IPS DF 6.9 (cell line): ENCODE data around the gene NAALADL1.
"Not testable (repeated sequence)": the region's sequence is repeated elsewhere in the genome, so short reads cannot be mapped to it uniquely, and the experiment has no call there.

Source experiments
- DNase-seq: peaks from one replicate; pipeline ENCODE4 v3.0.0-alpha.2; 2013; ENCODE audit warnings: low read depth, low spot score
- H3K27ac ChIP-seq: one replicate; pipeline ENCODE4 v1.5.1; 2013; ENCODE audit warnings: low read length, control low read depth
- H3K27me3 ChIP-seq: 2 replicates; pipeline ENCODE4 v1.6.1; 2013; ENCODE audit warnings: mild to moderate bottlenecking, low read length; ENCODE audit not compliant: control insufficient read depth, insufficient read depth
- H3K36me3 ChIP-seq: 2 replicates; pipeline ENCODE4 v1.6.1; 2013; ENCODE audit warnings: low read length; ENCODE audit not compliant: control insufficient read depth, insufficient read depth
- H3K4me1 ChIP-seq: 2 replicates; pipeline ENCODE4 v1.6.1; 2013; ENCODE audit warnings: low read length; ENCODE audit not compliant: control insufficient read depth, insufficient read depth
- H3K4me3 ChIP-seq: 2 replicates; pipeline ENCODE4 v1.5.1; 2013; ENCODE audit warnings: mild to moderate bottlenecking, low read length
- H3K9me3 ChIP-seq: 2 replicates; pipeline ENCODE4 v1.6.1; 2013; ENCODE audit warnings: low read length, inconsistent platforms; ENCODE audit not compliant: control insufficient read depth, insufficient read depth
- WGBS: extraction: QIAGEN DNeasy Blood & Tissue Kit; methylation state at CpG from one replicate; pipeline ENCODE4 v1.1.7; 2013; ENCODE audit warnings: mixed read lengths, missing lambda C conversion rate; ENCODE audit not compliant: insufficient read length, insufficient coverage; 5-methylcytosine and 5-hydroxymethylcytosine counted together

NAALADL1 gene

GRCh38 chr11:65032216-65032615 lies 26.1 kb downstream of the NAALADL1 start:
- no peak for DNase-seq
- Histone ChIP-seq H3K27me3 (no peaks in the 10 kb centered on the region), H3K27ac (no peak overlapping the region), H3K9me3 (no peaks in the 10 kb centered on the region), H3K4me1 (no peaks in the 10 kb centered on the region), H3K36me3 (peaks cover 2% of the 10 kb centered on the region; the same call in 1 of the 2 replicates), H3K4me3 (no peak overlapping the region)
- no CpG with 5 or more reads among the region's 13 CpGs for WGBS

- Histone ChIP-seq H3K4me1 (no peaks in the 10 kb centered on the region), H3K27me3 (no peaks in the 10 kb centered on the region), H3K4me3 (peak within 1 kb of the TSS; percentile 93; the same call in 1 of the 2 replicates), H3K36me3 (no peaks in the 10 kb centered on the region), H3K9me3 (no peaks in the 10 kb centered on the region), H3K27ac (no peak within 1 kb of the TSS)
- WGBS: no CpG with 5 or more reads among the region's 51 CpGs
- peak; percentile 84 for DNase-seq
These were observed 30.9 kb downstream of the NAALADL1 start, which contains the start of gene SNX15 for GRCh38 chr11:65027213-65028067. SNX15 (plus strand) TSS chr11:65027439; CDS start chr11:65027538, 99 bp downstream.

- Histone ChIP-seq H3K36me3 (no peaks in the 10 kb centered on the region), H3K27me3 (no peaks in the 10 kb centered on the region), H3K4me1 (no peaks in the 10 kb centered on the region), H3K9me3 (no peaks in the 10 kb centered on the region), H3K4me3 (peak overlapping the region; percentile 93; the same call in 1 of the 2 replicates), H3K27ac (no peak overlapping the region)
- no peak for DNase-seq
- WGBS: no CpG with 5 or more reads among the region's 10 CpGs
These were observed 31.5 kb downstream of the NAALADL1 start for GRCh38 chr11:65026810-65027209.

- no CpG with 5 or more reads among the region's 8 CpGs for WGBS
- not testable (repeated sequence) for H3K9me3 ChIP-seq, H3K36me3 ChIP-seq, H3K4me1 ChIP-seq, H3K4me3 ChIP-seq, H3K27ac ChIP-seq, H3K27me3 ChIP-seq, DNase-seq
These were observed 34.9 kb downstream of the NAALADL1 start for GRCh38 chr11:65023502-65023901.

DNA sequence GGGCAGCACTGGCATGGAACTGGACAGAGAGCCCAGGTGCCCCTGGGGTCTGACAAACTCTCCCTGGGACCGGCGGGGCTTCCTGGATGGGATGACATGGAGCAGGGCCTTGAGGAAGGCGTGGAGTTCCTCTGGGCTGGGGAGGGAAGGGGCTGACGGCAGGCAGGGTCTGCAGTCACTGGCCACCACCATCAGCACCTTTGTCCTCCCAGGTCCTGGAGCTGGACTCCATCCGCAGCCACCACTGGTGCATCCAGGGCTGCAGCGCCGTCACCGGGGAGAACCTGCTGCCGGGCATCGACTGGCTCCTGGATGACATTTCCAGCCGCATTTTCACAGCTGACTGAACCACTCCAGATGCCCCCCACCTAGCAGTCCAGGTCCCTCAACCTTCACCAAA lies 36.8 kb downstream of the NAALADL1 start:
- WGBS: no CpG with 5 or more reads among the region's 11 CpGs
- Histone ChIP-seq H3K9me3 (no peaks in the 10 kb centered on the region), H3K4me3 (no peak overlapping the region), H3K27ac (no peak overlapping the region), H3K36me3 (peaks cover 12% of the 10 kb centered on the region), H3K4me1 (no peaks in the 10 kb centered on the region), H3K27me3 (no peaks in the 10 kb centered on the region)
- no peak for DNase-seq

DNA sequence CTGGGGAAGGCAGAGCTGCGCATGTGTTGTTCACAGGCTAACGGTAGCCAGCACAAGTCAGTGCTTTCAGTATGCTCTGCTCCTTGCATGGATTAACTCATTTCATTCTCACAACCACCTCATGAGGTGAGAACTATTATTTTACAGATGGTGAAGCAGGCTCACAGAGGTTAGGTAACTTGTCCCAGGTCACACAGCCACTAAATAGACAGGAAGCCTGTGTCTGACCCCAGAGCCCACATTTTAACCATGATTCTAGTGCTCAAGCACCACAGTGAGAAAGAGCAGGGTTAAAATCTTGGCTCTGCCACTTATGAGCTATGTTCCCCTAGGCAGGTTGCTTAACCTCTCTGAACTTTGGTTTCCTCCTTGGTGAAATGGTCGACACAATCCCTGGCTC lies 37.4 kb downstream of the NAALADL1 start:
- Histone ChIP-seq H3K4me1 (no peaks in the 10 kb centered on the region), H3K27me3 (no peaks in the 10 kb centered on the region), H3K4me3 (no peak overlapping the region), H3K36me3 (peaks cover 12% of the 10 kb centered on the region), H3K27ac (no peak overlapping the region), H3K9me3 (no peaks in the 10 kb centered on the region)
- DNase-seq: no peak
- WGBS: no CpG with 5 or more reads among the region's 3 CpGs

- Histone ChIP-seq H3K4me3 (no peak overlapping the region), H3K36me3 (peaks cover 12% of the 10 kb centered on the region)
- WGBS: no CpG with 5 or more reads among the region's 7 CpGs
These were observed 38.5 kb downstream of the NAALADL1 start for GRCh38 chr11:65019824-65020223.

DNA sequence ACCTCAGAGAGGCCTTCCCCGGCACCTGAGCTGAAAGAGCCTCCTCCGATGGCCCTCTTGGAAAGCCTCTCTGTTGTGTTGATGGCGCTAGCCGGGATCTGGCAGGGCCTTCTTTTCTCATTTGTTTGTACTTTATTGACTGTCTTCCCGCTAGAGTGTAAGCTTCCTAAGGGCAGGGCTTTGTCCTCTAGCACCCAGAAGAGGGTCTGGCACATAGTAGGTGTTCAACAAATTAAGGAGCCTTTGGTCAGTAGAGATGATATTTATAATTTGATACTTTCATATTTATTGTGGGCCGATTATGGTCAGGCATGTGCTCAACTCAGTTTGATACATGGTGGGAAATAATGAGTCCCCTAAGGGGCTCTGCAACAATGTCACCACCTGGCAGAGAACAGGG lies 40.4 kb downstream of the NAALADL1 start:
- DNase-seq: no peak
- H3K4me1 ChIP-seq: no peaks in the 10 kb centered on the region; the same call in 1 of the 2 replicates
- H3K36me3 ChIP-seq: peaks cover 12% of the 10 kb centered on the region
- no peaks in the 10 kb centered on the region for H3K9me3 ChIP-seq
- no peak overlapping the region for H3K4me3 ChIP-seq
- H3K27me3 ChIP-seq: no peaks in the 10 kb centered on the region
- WGBS: no CpG with 5 or more reads among the region's 6 CpGs
- no peak overlapping the region for H3K27ac ChIP-seq

More at GRCh38 chr11:65019824-65020223, 38.5 kb downstream of the NAALADL1 start:
- H3K9me3 ChIP-seq: no peaks in the 10 kb centered on the region
- no peak overlapping the region for H3K27ac ChIP-seq
- H3K27me3 ChIP-seq: no peaks in the 10 kb centered on the region
- H3K4me1 ChIP-seq: no peaks in the 10 kb centered on the region
- no peak for DNase-seq

GRCh38 chr11:65016705-65017104 lies 41.6 kb downstream of the NAALADL1 start:
- H3K27me3 ChIP-seq: no peaks in the 10 kb centered on the region
- H3K36me3 ChIP-seq: peaks cover 12% of the 10 kb centered on the region
- no peak for DNase-seq
- no peak overlapping the region for H3K27ac ChIP-seq
- H3K4me1 ChIP-seq: no peaks in the 10 kb centered on the region; the same call in 1 of the 2 replicates
- no peaks in the 10 kb centered on the region for H3K9me3 ChIP-seq
- WGBS: no CpG with 5 or more reads among the region's 4 CpGs
- no peak overlapping the region for H3K4me3 ChIP-seq

DNA sequence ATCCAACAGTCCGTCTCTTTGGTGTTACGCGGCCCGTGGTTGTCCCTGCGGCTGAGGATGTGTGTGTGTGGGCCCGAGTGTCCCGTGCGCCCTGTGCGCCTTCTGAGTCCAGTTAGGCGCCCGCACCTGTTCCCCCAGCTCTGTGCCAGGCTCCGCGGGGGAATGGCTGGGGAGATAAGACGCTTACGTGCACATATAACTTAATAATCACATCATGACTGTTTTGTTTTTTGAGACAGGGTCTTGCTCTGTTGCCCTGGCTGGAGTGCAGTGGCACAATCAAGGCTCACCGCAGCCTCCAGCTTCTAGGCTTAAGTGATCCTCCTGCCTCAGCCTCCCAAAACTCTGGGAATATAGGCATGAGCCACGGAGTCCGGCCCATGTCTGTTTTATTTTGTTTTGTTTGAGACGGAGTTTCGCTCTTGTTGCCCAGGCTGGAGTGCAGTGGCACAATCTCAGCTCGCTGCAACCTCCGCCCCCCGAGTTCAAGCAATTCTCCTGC lies 43.6 kb downstream of the NAALADL1 start:
- Histone ChIP-seq H3K27me3 (no peaks in the 10 kb centered on the region), H3K9me3 (no peaks in the 10 kb centered on the region), H3K36me3 (peaks cover 8% of the 10 kb centered on the region), H3K27ac (no peak overlapping the region), H3K4me1 (no peaks in the 10 kb centered on the region; the same call in 1 of the 2 replicates), H3K4me3 (peak overlapping the region; percentile 54; the same call in 1 of the 2 replicates)
- no peak for DNase-seq
- no CpG with 5 or more reads among the region's 23 CpGs for WGBS
